ENCODE data around the gene SLC34A1.

GRCh38 chr5:177421062-177421798, 37.0 kb downstream of the SLC34A1 start:
- TF ChIP-seq, protein P1, sequence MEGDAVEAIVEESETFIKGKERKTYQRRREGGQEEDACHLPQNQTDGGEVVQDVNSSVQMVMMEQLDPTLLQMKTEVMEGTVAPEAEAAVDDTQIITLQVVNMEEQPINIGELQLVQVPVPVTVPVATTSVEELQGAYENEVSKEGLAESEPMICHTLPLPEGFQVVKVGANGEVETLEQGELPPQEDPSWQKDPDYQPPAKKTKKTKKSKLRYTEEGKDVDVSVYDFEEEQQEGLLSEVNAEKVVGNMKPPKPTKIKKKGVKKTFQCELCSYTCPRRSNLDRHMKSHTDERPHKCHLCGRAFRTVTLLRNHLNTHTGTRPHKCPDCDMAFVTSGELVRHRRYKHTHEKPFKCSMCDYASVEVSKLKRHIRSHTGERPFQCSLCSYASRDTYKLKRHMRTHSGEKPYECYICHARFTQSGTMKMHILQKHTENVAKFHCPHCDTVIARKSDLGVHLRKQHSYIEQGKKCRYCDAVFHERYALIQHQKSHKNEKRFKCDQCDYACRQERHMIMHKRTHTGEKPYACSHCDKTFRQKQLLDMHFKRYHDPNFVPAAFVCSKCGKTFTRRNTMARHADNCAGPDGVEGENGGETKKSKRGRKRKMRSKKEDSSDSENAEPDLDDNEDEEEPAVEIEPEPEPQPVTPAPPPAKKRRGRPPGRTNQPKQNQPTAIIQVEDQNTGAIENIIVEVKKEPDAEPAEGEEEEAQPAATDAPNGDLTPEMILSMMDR (IDR thresholded peaks at IDR 0.05): no peak
- no peak for TF ChIP-seq POLR2AphosphoS5 (IDR thresholded peaks at IDR 0.05)
- TF ChIP-seq POLR2A (IDR thresholded peaks at IDR 0.05; ENCODE audit: low read depth): no peak

Measured in esophagus muscularis mucosa (tissue), 3 donors.